ENCODE results near the gene ATP9B. TPM values are rescaled to one million over a fixed set of nuclear protein-coding genes. Genes with fewer than 3 reads are reported as not detected.

ATP9B gene
- total RNA-seq, 1 donor from 2014 or later, result 27.3 TPM

DNA sequence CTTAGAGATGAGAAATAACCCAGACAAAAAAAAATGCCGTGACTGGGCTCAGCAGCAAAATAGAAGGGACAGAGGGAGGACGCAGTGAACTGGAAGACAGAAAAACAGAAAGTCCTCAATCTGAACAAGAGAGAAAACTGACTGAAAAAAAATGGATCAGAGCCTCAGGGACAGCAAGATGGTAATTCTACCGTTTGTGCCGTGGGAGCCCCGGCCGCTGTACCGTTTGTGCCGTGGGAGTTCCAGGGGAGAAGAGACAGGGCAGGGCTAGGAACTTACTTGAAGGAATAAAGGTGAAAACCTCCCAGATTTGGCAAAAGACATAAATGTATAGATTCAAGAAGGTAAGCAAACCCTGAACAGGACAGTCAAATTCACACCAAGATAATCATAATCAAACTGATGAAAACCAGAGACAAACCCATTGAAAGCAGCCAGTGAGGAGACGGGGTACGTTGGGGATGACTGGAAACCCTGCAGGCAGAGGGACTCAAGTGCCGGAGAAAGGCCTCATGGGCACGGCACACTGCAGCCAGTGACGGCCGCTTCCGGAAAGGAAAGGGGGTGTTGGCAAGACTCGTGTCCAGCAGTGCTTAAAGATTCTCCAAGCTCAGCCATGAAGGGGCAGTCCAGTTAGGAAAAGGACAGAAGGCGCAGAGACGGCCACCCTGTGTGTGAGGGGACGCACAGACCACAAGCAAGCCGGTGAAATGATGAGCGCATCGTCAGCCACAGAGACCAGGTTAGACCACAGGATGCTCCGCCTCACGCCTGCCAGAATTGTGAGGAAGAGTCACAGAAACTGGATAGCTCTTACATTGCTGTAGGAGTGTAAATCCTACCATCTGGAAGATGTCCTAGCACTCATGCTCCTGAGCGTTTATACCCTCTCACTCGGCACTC is 286.5 kb downstream of the ATP9B start:
- H3K4me1 Mint-ChIP-seq (ENCODE audit: unreplicated experiment), result no peaks in the 10 kb centered on the region
- no peaks in the 10 kb centered on the region for H3K9me3 Mint-ChIP-seq (ENCODE audit: unreplicated experiment)
- DNase-seq (ENCODE audit: extremely low spot score, unreplicated experiment), result no peak
- H3K27me3 Mint-ChIP-seq (ENCODE audit: unreplicated experiment), result no peaks in the 10 kb centered on the region
- TF ChIP-seq, protein P1, sequence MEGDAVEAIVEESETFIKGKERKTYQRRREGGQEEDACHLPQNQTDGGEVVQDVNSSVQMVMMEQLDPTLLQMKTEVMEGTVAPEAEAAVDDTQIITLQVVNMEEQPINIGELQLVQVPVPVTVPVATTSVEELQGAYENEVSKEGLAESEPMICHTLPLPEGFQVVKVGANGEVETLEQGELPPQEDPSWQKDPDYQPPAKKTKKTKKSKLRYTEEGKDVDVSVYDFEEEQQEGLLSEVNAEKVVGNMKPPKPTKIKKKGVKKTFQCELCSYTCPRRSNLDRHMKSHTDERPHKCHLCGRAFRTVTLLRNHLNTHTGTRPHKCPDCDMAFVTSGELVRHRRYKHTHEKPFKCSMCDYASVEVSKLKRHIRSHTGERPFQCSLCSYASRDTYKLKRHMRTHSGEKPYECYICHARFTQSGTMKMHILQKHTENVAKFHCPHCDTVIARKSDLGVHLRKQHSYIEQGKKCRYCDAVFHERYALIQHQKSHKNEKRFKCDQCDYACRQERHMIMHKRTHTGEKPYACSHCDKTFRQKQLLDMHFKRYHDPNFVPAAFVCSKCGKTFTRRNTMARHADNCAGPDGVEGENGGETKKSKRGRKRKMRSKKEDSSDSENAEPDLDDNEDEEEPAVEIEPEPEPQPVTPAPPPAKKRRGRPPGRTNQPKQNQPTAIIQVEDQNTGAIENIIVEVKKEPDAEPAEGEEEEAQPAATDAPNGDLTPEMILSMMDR (IDR thresholded peaks at IDR 0.05), result no peak
- H3K4me3 Mint-ChIP-seq (ENCODE audit: unreplicated experiment), result no peak overlapping the region
- no peak overlapping the region for H3K27ac Mint-ChIP-seq (ENCODE audit: unreplicated experiment)
- peaks cover 17% of the 10 kb centered on the region for H3K36me3 Mint-ChIP-seq (ENCODE audit: unreplicated experiment)

DNA sequence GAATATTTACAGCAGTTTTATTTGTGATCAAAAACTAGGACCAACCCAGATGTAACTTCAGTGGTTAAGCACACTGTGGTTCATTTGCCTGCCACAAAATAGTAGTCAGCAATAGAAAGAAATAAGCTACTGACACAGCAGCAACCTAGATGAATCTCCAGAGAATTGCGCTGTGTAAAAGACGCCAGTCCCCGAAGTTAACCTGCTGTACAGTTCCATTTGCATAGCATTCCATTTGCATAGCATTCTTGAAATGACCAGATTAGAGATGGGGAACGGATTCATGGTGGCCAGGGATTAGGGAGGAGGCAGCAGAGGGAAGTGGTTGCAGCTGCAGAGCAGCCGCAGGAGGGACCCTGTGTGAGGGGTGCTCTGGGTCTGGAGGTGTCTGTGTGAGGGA is 287.2 kb downstream of the ATP9B start:
- Mint-ChIP-seq H3K36me3 (ENCODE audit: unreplicated experiment) (peaks cover 24% of the 10 kb centered on the region), H3K9me3 (ENCODE audit: unreplicated experiment) (no peaks in the 10 kb centered on the region), H3K4me1 (ENCODE audit: unreplicated experiment) (no peaks in the 10 kb centered on the region), H3K4me3 (ENCODE audit: unreplicated experiment) (no peak overlapping the region), H3K27ac (ENCODE audit: unreplicated experiment) (no peak overlapping the region), H3K27me3 (ENCODE audit: unreplicated experiment) (no peaks in the 10 kb centered on the region)
- DNase-seq (ENCODE audit: extremely low spot score, unreplicated experiment), result no peak
- TF ChIP-seq, protein P1 (IDR thresholded peaks at IDR 0.05), result no peak

DNA sequence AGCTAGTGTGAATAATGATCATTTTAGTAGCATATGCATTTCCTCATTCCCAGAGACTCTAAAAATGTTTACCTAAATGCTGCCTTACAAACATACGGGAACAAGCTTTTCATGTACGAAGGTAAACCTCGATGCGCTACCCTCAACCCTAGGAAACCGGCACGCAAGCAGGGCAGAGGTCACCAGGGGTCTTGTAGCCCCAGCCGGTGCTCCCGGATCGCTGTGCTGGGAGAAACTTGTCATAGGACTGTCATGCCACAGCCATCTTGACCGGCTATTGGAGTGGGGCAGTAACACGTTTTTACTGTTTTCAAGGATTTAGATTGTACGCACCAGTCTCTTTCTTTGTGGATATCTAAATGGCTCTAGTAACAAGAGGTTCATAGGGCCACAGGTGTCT is 291.7 kb downstream of the ATP9B start:
- no peaks in the 10 kb centered on the region for H3K9me3 Mint-ChIP-seq (ENCODE audit: unreplicated experiment)

DNA sequence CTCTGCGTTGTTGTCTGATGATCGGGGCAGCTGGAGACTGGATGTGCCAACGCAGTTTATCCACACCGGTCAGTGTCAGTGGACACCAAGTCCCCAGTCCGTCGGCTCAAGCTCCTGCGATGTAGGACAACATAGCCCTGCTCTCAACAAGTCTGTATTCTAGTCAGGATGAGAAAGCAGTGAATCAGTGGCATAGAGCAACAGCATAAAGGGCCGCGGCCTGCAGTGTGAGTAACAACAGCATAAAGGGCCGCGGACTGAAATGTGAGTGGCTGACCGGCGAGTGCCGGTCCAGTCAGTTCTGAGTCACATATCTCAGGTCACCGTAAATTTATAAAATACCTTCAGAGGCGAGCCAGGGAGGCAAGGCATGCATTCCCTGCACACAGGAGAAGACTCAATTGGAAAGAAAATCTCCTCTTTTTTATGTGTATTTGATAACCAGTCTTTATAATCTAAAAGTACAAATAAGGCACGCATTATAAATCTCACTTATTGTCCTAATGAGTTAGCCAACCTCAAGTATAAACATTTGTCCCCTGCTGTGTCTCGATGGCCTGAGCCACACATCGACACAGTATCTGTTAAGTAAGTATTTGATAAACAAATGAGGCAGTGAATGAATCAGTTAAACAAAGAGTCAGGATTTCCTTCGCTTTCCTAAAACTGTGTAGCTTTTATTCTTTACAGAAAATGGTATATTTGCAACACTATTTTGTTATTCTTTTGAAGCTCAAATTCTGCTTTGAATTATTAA is 292.8 kb downstream of the ATP9B start:
- Mint-ChIP-seq H3K9me3 (ENCODE audit: unreplicated experiment) (no peaks in the 10 kb centered on the region), H3K4me3 (ENCODE audit: unreplicated experiment) (no peak overlapping the region), H3K27ac (ENCODE audit: unreplicated experiment) (no peak overlapping the region), H3K36me3 (ENCODE audit: unreplicated experiment) (peaks cover 38% of the 10 kb centered on the region), H3K4me1 (ENCODE audit: unreplicated experiment) (no peaks in the 10 kb centered on the region), H3K27me3 (ENCODE audit: unreplicated experiment) (no peaks in the 10 kb centered on the region)
- DNase-seq (ENCODE audit: extremely low spot score, unreplicated experiment), result no peak
- TF ChIP-seq, protein P1 (IDR thresholded peaks at IDR 0.05), result no peak

More for the DNA sequence above, 291.7 kb downstream of the ATP9B start:
- H3K27ac Mint-ChIP-seq (ENCODE audit: unreplicated experiment), result no peak overlapping the region
- H3K4me1 Mint-ChIP-seq (ENCODE audit: unreplicated experiment), result no peaks in the 10 kb centered on the region
- DNase-seq (ENCODE audit: extremely low spot score, unreplicated experiment), result no peak
- peaks cover 38% of the 10 kb centered on the region for H3K36me3 Mint-ChIP-seq (ENCODE audit: unreplicated experiment)
- TF ChIP-seq, protein P1 (IDR thresholded peaks at IDR 0.05), result no peak
- H3K27me3 Mint-ChIP-seq (ENCODE audit: unreplicated experiment), result no peaks in the 10 kb centered on the region
- no peak overlapping the region for H3K4me3 Mint-ChIP-seq (ENCODE audit: unreplicated experiment)

DNA sequence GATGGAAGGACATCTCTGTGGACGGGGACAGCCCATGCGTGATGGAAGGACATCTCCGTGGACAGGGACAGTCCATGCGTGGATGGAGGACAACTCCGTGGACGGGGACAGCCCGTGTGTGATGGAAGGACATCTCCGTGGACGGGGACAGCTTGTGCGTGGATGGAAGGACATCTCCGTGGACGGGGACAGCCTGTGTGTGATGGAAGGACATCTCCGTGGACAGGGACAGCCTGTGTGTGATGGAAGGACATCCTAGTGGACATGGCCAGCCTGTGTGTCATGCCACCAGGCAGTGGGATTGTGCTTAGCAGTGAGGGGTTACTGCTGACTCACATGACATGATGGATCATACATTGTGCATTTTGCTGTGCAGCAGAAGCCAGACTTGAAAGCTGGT is 296.5 kb downstream of the ATP9B start:
- no peaks in the 10 kb centered on the region for H3K4me1 Mint-ChIP-seq (ENCODE audit: unreplicated experiment)
- H3K27me3 Mint-ChIP-seq (ENCODE audit: unreplicated experiment), result no peaks in the 10 kb centered on the region
- H3K27ac Mint-ChIP-seq (ENCODE audit: unreplicated experiment), result no peak overlapping the region
- H3K36me3 Mint-ChIP-seq (ENCODE audit: unreplicated experiment), result peaks cover 32% of the 10 kb centered on the region
- H3K4me3 Mint-ChIP-seq (ENCODE audit: unreplicated experiment), result no peak overlapping the region
- TF ChIP-seq, protein P1 (IDR thresholded peaks at IDR 0.05), result no peak
- DNase-seq (ENCODE audit: extremely low spot score, unreplicated experiment), result peak; percentile 53
- H3K9me3 Mint-ChIP-seq (ENCODE audit: unreplicated experiment), result no peaks in the 10 kb centered on the region
